GM21576 (cell line): Measurements from ENCODE around the gene LRRC15.

Experiments used
- ATAC-seq: cut with Tn5 transposase; IDR thresholded peaks from one replicate; pipeline ENCODE4 v1.9.1; 2021; ENCODE audit warnings: mild to moderate bottlenecking, moderate library complexity; ENCODE audit not compliant: unreplicated experiment

The LRRC15 gene

DNA sequence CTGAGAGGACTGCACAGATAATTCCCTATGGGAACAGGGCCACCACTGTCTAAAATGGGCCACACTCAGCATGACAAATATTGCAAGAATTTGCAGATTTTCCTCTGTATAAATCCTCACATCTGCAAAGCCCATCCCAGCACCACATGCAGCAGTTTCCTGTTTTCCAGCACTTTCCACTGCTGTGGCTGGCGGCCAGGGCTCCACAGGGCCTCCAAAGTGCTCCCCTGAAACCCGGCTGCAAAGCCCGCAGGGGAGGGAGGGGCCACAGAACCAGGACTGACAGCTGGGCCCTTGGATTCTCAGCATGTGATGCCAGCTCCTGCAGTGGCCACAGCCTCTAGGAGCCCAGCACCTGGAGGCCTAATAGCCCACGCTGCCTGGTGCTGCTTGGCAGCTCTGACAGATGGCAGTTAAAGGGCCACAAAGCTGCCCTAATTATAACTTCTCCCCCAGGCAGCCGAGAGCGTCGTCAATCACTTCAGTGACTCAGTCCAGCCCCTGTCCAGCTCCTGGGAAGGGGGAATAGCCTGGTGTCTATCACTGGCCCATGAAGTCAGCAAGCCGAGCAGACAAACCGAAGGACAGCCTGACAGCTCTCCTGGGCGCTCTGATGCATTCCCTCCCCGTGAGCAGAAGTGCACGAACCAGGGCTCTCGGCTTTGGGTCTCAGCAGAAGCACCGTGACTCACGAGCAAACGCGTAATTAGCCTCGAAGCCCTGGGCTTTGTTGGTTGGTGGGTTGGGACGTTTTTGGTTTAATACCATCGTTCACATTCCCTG, 4.7 kb downstream of the LRRC15 start:
- ATAC-seq, result no peak

DNA sequence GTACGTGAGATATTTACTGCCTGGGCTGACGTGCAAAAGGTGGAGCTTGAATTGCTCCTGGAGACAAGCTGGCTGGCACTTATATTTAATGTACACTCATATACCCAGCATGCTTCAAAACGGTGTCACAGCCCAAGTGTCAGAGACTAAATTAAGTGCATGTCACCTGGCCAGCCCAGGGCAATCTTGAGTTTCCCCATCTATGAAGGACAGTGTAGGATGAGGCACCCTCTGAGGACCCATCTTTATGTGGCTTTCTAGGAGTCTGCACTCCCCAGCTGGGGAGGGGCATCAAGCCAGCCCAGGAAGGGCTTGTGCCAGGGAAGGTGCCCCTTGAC, 5.3 kb downstream of the LRRC15 start:
- ATAC-seq, result no peak

DNA sequence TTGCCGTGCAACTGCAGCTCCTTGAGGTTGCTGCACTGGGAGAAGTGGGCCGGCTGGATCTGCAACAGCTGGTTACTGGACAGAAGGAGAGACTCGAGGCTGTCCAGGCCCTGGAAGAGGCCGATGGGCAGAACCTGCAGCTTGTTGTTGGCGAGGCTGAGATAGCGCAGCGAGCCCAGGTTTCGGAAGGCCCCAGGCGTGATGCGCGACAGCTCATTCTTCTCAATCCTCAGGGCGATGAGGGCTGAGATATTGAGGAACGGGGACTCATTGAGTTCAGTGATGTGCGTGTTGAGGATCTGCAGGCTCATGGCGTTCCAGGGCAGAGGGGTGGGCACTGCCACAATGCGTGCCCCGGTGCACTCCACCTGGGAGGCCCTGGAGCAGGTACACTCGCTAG, 9.0 kb downstream of the LRRC15 start:
- no peak for ATAC-seq

GRCh38 chr3:194357681-194358080, 11.9 kb downstream of the LRRC15 start:
- no peak for ATAC-seq

GRCh38 chr3:194355379-194355778, 14.2 kb downstream of the LRRC15 start:
- no peak for ATAC-seq

DNA sequence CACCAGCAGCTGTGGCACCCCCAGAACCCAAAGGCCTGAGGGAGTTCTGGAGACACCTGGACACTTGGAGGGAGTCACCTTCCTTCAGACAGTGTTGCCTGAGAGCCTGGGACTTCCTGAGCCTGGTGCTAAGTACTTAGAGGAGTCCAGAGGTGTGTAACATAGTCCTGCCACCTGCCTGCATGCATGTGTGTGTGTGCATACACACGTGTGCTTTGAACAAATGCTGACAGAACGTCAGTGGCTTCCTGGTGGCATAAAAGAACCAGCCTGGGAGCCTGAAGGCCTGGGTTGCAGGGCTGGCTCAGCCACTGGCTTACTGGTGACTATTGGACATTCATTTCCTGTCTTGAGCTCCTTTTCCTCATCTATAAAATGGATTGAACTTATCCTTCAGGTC, 15.2 kb downstream of the LRRC15 start:
- ATAC-seq, result no peak

DNA sequence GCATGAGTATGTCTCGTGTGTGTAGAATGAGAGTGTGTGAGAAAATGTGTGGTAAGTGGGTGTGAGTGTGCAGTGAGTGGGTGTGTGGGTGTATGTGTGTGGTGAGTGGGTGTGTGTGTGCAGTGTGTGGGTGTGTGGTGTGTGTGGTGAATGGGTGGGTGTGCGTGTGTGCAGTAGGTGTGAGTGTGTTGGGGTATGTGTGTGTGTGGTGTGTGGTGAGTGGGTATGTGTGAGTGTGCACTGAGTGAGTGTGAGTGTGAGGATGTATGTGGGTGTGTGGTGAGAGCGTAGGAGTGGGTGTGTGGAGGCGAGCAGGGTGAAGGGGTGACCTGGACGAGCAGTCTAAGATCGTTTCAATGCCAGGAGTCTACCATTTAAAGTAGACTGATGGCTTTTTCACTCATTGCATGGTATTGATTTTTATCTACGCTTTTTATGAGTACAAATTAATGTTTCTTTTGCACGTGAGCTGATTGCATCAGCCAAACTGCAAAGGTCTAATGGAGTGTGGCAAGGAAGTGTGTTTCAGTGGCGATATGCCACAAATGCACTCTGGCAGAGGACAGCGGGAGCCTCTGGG, 16.8 kb downstream of the LRRC15 start:
- ATAC-seq, result no peak

- no peak for ATAC-seq
These were observed 17.5 kb downstream of the LRRC15 start for GRCh38 chr3:194351952-194352536.

- no peak for ATAC-seq
These were observed 18.4 kb downstream of the LRRC15 start, which contains the start of gene CPN2 for GRCh38 chr3:194351080-194351672. CPN2 (minus strand) TSS chr3:194351328; CDS start chr3:194342702, 8,626 bp downstream.

DNA sequence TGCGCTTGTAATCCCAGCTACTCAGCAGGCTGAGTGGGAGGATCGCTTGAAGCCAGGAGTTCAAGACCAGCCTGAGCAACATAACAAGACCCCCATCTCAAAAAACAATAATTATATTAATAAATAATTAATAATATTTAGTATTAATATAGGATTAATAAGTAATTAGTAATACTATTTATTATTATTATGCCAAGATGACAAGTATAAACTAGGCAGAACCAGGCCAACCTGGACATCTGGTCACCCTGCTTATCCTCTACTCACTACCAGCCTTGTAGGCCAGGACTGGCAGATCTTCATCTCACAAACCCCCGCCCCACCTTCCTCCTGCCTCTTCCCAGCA, 18.8 kb downstream of the LRRC15 start:
- no peak for ATAC-seq

DNA sequence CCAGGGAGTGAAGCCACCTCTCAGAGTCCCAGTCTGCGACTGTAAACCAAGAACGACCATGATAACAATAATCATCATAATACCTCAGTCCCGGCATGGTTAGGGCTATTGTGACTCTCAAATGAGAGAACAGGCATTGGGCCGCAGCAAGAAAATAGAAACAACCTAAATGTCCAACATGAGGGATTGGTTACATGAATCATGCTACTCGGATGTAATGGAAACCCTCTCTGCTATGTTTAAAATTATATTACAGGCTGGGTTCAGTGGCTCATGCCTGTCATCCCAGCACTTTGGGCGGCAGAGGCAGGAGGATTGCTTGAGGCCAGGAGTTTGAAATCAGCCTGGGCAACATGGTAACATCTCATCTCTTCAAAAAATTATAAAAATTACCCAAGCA, 21.2 kb downstream of the LRRC15 start:
- no peak for ATAC-seq

DNA sequence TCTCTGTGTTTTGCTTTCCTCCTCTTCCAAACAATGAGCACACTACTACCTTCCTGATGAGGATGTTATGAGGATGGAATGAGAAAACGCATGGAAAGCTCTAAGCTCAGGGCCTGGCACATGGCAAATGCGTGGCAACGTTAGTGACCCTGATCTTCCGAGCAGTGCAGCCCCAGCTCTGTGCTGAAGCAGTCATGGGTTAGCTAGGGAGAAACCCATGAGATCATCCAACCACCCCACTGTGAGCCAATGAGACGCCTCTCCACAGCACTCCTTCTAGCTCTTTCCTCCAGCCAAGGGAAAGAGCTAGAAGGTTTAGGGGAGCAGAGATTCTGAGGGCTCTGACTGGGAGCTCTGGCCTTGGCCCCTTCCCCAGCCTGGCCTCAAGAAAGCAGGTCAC, 22.9 kb downstream of the LRRC15 start:
- ATAC-seq, result no peak

- ATAC-seq, result no peak
These were observed 23.5 kb downstream of the LRRC15 start for GRCh38 chr3:194346035-194346434.

GRCh38 chr3:194344012-194344411, 25.5 kb downstream of the LRRC15 start:
- no peak for ATAC-seq

DNA sequence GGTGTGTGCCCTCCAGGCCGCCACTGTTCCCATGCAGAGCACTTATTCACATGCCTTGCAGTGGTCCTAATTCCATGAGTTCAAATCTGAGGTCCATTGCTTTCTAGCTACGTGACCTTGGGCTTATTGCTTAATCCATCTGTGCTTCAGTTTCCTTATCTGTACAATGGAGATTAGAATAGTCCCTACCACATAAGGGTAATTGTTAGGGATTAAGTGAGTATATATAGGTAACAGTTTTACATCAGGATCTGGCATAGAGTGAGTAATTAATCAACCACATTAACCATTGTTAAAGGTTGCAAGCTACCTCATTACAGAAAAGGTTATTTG, 26.0 kb downstream of the LRRC15 start:
- no peak for ATAC-seq

- ATAC-seq, result no peak
These were observed 26.5 kb downstream of the LRRC15 start for GRCh38 chr3:194342861-194343560.

DNA sequence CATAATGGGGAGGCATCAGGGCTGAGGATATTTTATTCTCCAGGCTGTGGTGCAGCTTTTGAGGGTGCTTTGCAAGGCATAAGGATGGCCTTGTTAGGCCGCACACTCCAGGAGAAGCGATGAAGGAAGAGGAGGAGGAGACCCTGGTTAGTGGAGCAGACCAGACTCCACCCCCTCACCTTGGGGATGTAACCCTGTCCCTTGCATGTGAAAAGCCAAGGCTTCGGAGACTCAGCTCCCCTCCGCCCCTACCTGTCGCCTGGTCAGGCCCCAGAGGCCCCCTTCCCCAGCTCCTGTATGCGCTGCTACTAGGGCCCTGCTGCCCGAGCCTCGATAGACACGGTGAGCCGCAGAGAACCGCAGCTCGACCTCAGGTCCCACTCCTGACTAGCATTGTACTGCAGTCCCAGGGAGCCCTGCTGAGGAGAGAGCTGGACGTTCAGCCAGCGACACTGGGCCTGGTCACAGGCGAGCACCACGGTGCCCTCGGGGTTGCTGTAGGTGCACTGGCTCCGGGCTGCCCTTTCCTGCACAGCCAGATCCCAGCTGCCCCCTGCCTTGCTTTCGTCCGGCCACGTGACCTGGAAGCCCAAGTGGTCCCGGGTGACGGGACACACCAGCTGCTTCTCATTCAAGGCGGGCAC, 28.7 kb downstream of the LRRC15 start:
- ATAC-seq, result no peak

GRCh38 chr3:194339840-194340239, 29.7 kb downstream of the LRRC15 start:
- ATAC-seq, result no peak

GRCh38 chr3:194339356-194339755, 30.2 kb downstream of the LRRC15 start:
- no peak for ATAC-seq

- ATAC-seq, result no peak
These were observed 31.4 kb downstream of the LRRC15 start for GRCh38 chr3:194337965-194338753.
